Endodermal cell (in vitro differentiated cells): ENCODE measurements around the gene OXT. TPM values are rescaled to one million over a fixed set of nuclear protein-coding genes. Genes with fewer than 3 reads are reported as not detected.

Source experiments
- DNase-seq: peaks from one replicate; pipeline ENCODE4 v3.0.0-alpha.2; 2017
- H3K27ac ChIP-seq: 2 replicates; pipeline ENCODE4 v1.5.1; 2013; ENCODE audit warnings: mild to moderate bottlenecking, low read depth, low read length, moderate library complexity
- H3K27me3 ChIP-seq: 2 replicates; pipeline ENCODE4 v1.6.1; 2013; ENCODE audit warnings: mild to moderate bottlenecking, low read length, moderate library complexity; ENCODE audit not compliant: insufficient read depth, control insufficient read depth, poor library complexity, severe bottlenecking
- H3K36me3 ChIP-seq: 2 replicates; pipeline ENCODE4 v1.7.0; 2013; ENCODE audit warnings: mild to moderate bottlenecking, low read length, moderate library complexity; ENCODE audit not compliant: control insufficient read depth, insufficient read depth
- H3K4me1 ChIP-seq: one replicate; pipeline ENCODE4 v1.7.0; 2013; ENCODE audit warnings: low read length; ENCODE audit not compliant: control insufficient read depth, insufficient read depth
- H3K4me3 ChIP-seq: 2 replicates; pipeline ENCODE4 v1.5.1; 2013; ENCODE audit warnings: mild to moderate bottlenecking, low read length, moderate library complexity
- H3K9ac ChIP-seq: 2 replicates; pipeline ENCODE4 v1.6.1; 2013; ENCODE audit warnings: mild to moderate bottlenecking, low read length, moderate library complexity; ENCODE audit not compliant: poor library complexity, severe bottlenecking; ENCODE audit errors: extremely low read depth
- H3K9me3 ChIP-seq: 2 replicates; pipeline ENCODE4 v1.6.1; 2013; ENCODE audit warnings: mild to moderate bottlenecking, low read length, moderate library complexity; ENCODE audit not compliant: control insufficient read depth
- H3K27ac Mint-ChIP-seq: 2 replicates; pipeline ENCODE4 v1.8.0; 2020; ENCODE audit warnings: mixed read lengths
- H3K27me3 Mint-ChIP-seq: 2 replicates; pipeline ENCODE4 v1.8.0; 2021; ENCODE audit warnings: mild to moderate bottlenecking, mixed read lengths; ENCODE audit not compliant: insufficient read depth
- H3K36me3 Mint-ChIP-seq: 2 replicates; pipeline ENCODE4 v1.8.0; 2020; ENCODE audit warnings: low read depth, mixed read lengths
- H3K4me1 Mint-ChIP-seq: 2 replicates; pipeline ENCODE4 v1.8.0; 2020; ENCODE audit warnings: mixed read lengths
- H3K4me3 Mint-ChIP-seq: 2 replicates; pipeline ENCODE4 v1.8.0; 2020; ENCODE audit warnings: mild to moderate bottlenecking, moderate library complexity, mixed read lengths
- H3K9me3 Mint-ChIP-seq: 2 replicates; pipeline ENCODE4 v1.8.0; 2020; ENCODE audit warnings: mild to moderate bottlenecking, mixed read lengths
- CTCF ChIP-seq: fragments of 200-600 bp; sonication (generic); conservative IDR thresholded peaks from 2 replicates; pipeline ENCODE4 v1.5.0; 2021; ENCODE audit warnings: antibody characterized with exemption, mild to moderate bottlenecking
- WGBS, 2 experiments: methylation state at CpG; one replicate each; pipeline versions ENCODE4 v1.1.5 to v1.1.7; 2013; ENCODE audit warnings: missing lambda C conversion rate in 2 of 2, mixed read lengths in 1 of 2; ENCODE audit not compliant: insufficient coverage in 1 of 2, insufficient read length in 1 of 2; 5-methylcytosine and 5-hydroxymethylcytosine counted together
- total RNA-seq, 2 donors: library from RNA; stranded (reverse); fragmentation: NEBNext Ultra II Directional in 1 of 2; extraction: Animal tissue kit (Norgen Biotek cat#: 25700) in 1 of 2; gene quantifications; 2 replicates in 1 of 2; 3 replicates in 1 of 2; pipeline ENCODE4 v1.2.1, GENCODE V29; 2021

The OXT gene
- total RNA-seq, 2 donors from 2014 or later, result not detected

- no peak for DNase-seq
- Mint-ChIP-seq H3K27ac (no peak overlapping the region), H3K9me3 (no peaks in the 10 kb centered on the region), H3K27me3 (no peaks in the 10 kb centered on the region), H3K36me3 (peaks cover 8% of the 10 kb centered on the region), H3K4me1 (peaks cover 2% of the 10 kb centered on the region), H3K4me3 (no peak overlapping the region)
- Histone ChIP-seq H3K27ac (no peak overlapping the region), H3K27me3 (no peaks in the 10 kb centered on the region), H3K4me3 (no peak overlapping the region), H3K36me3 (peaks cover 4% of the 10 kb centered on the region), H3K9me3 (no peaks in the 10 kb centered on the region), H3K9ac (no peak overlapping the region), H3K4me1 (no peaks in the 10 kb centered on the region)
- TF ChIP-seq CTCF, result no peak
- WGBS, 2 experiments, result 89 to 94% methylated on average over 5 to 7 of the region's 7 CpGs
Measured at GRCh38 chr20:3111507-3111906, 40.1 kb downstream of the OXT start.

- H3K27me3 ChIP-seq, result no peaks in the 10 kb centered on the region
- H3K36me3 ChIP-seq, result peaks cover 4% of the 10 kb centered on the region
- 98 to 100% methylated on average over 1 to 2 of the region's 2 CpGs for WGBS, 2 experiments
- Mint-ChIP-seq H3K36me3 (peaks cover 8% of the 10 kb centered on the region), H3K27ac (no peak overlapping the region), H3K9me3 (no peaks in the 10 kb centered on the region), H3K4me1 (peaks cover 2% of the 10 kb centered on the region), H3K27me3 (no peaks in the 10 kb centered on the region), H3K4me3 (no peak overlapping the region)
- no peaks in the 10 kb centered on the region for H3K9me3 ChIP-seq
- no peak for DNase-seq
- no peaks in the 10 kb centered on the region for H3K4me1 ChIP-seq
- no peak overlapping the region for H3K9ac ChIP-seq
- H3K4me3 ChIP-seq, result no peak overlapping the region
- TF ChIP-seq CTCF, result no peak
- no peak overlapping the region for H3K27ac ChIP-seq
Measured at GRCh38 chr20:3111995-3112394, 40.6 kb downstream of the OXT start.

GRCh38 chr20:3115190-3116107 is 44.0 kb downstream of the OXT start:
- Mint-ChIP-seq H3K27me3 (no peaks in the 10 kb centered on the region), H3K36me3 (peaks cover 15% of the 10 kb centered on the region), H3K4me3 (no peak overlapping the region), H3K4me1 (peaks cover 2% of the 10 kb centered on the region), H3K27ac (no peak overlapping the region), H3K9me3 (no peaks in the 10 kb centered on the region)
- TF ChIP-seq CTCF, result peak; percentile 83
- Histone ChIP-seq H3K9me3 (no peaks in the 10 kb centered on the region), H3K9ac (no peak overlapping the region), H3K27ac (no peak overlapping the region), H3K36me3 (peaks cover 8% of the 10 kb centered on the region), H3K4me1 (no peaks in the 10 kb centered on the region), H3K4me3 (no peak overlapping the region), H3K27me3 (no peaks in the 10 kb centered on the region)
- peak; percentile 84 for DNase-seq
- WGBS, 2 experiments, result 72 to 75% methylated on average over 17 to 30 of the region's 30 CpGs
